Uterus (tissue), 4 donors: Measurements from ENCODE around the gene IL25. TPM values are rescaled to one million over a fixed set of nuclear protein-coding genes. Genes with fewer than 3 reads are reported as not detected.

ENCODE experiments used
- DNase-seq, 2 donors: peaks; one replicate each; pipeline ENCODE4 v3.0.0-alpha.2; 2019 to 2020
- H3K27ac ChIP-seq, 2 donors: fragments of 200-600 bp; sonication (generic); 1 replicate in 1 of 2; 2 replicates in 1 of 2; pipeline ENCODE4 v1.5.1; 2016 to 2018
- H3K27me3 ChIP-seq, 2 donors: fragments of 200-600 bp; sonication (generic); one replicate each; pipeline ENCODE4 v1.5.1; 2018 to 2019; ENCODE audit warnings: control low read depth in 1 of 2
- H3K36me3 ChIP-seq, 2 donors: fragments of 200-600 bp; sonication (generic); one replicate each; pipeline ENCODE4 v1.5.1; 2019; ENCODE audit warnings: control low read depth in 1 of 2
- H3K4me1 ChIP-seq, 2 donors: fragments of 200-600 bp; sonication (generic); one replicate each; pipeline ENCODE4 v1.5.1; 2018 to 2019; ENCODE audit warnings: control low read depth in 1 of 2
- H3K4me3 ChIP-seq, 2 donors: fragments of 200-600 bp; sonication (generic); 1 replicate in 1 of 2; 2 replicates in 1 of 2; pipeline ENCODE4 v1.5.1; 2018 to 2019; ENCODE audit warnings: mild to moderate bottlenecking in 1 of 2
- H3K9me3 ChIP-seq, 2 donors: fragments of 200-600 bp; sonication (generic); one replicate each; pipeline ENCODE4 v1.5.1; 2019; ENCODE audit warnings: control low read depth in 1 of 2
- POLR2A ChIP-seq, 2 donors: fragments of 450-650 bp; IDR thresholded peaks; one replicate each; pipeline ENCODE4 v1.6.1; 2016; ENCODE audit warnings: antibody characterized with exemption in 2 of 2, mild to moderate bottlenecking in 1 of 2, moderate library complexity in 1 of 2
- intact Hi-C: fragments of 100-400 bp; cut with DNase I; formaldehyde crosslinking; loops from one replicate; pipeline ENCODE4 v1.15.1; 2023; ENCODE audit warnings: low total_unique reads
- total RNA-seq, 4 donors: library from RNA; depleted of rRNA in 3 of 4; stranded (reverse); fragments of >200 nt in 3 of 4; gene quantifications; one replicate each; pipeline versions ENCODE4 v1.1.0 to v1.2.4, GENCODE V29; 2014 to 2023
- TF ChIP-seq, protein P1 (sequence below), 4 experiments: fragments of 200-600 bp in 2 of 4; fragments of 450-650 bp in 2 of 4; sonication (generic) in 2 of 4; IDR thresholded peaks; one replicate each; pipeline ENCODE4 v1.5.1; 2016 to 2019; ENCODE audit warnings: antibody characterized with exemption in 4 of 4, mild to moderate bottlenecking in 2 of 4, moderate library complexity in 1 of 4
- donor health status: DM: yes; HTN: yes; CAD: no.

Gene IL25
- total RNA-seq, 4 donors from 2014 or later, result not detected

DNA sequence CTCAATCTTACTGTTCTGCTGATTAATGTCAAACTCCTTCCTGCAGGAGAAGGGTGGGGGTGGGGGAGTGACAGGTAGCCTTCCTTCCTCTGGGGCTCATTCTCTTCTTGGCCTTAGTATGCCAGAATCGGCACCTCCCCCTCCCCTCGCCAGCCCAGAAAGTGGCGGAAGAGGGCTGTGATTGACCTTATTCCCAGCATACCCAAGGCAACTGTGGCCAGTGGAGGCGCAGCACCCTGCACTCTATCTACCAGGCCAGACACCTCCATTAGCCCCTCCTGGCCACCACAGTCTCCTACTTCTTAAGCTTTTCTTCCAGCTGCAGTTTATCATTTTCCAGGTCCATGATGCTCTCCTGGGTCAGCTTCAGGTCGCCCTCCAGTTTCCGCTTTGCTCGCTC is 20.0 kb downstream of the IL25 start:
- Histone ChIP-seq H3K4me3 (no peak overlapping the region), H3K4me1 (no peaks in the 10 kb centered on the region), H3K36me3 (no peaks in the 10 kb centered on the region), H3K27me3 (no peaks in the 10 kb centered on the region), H3K27ac (no peak overlapping the region), H3K9me3 (no peaks in the 10 kb centered on the region)
- DNase-seq, result no peak
- TF ChIP-seq POLR2A (IDR thresholded peaks at IDR 0.05), result no peak
- TF ChIP-seq, protein P1, sequence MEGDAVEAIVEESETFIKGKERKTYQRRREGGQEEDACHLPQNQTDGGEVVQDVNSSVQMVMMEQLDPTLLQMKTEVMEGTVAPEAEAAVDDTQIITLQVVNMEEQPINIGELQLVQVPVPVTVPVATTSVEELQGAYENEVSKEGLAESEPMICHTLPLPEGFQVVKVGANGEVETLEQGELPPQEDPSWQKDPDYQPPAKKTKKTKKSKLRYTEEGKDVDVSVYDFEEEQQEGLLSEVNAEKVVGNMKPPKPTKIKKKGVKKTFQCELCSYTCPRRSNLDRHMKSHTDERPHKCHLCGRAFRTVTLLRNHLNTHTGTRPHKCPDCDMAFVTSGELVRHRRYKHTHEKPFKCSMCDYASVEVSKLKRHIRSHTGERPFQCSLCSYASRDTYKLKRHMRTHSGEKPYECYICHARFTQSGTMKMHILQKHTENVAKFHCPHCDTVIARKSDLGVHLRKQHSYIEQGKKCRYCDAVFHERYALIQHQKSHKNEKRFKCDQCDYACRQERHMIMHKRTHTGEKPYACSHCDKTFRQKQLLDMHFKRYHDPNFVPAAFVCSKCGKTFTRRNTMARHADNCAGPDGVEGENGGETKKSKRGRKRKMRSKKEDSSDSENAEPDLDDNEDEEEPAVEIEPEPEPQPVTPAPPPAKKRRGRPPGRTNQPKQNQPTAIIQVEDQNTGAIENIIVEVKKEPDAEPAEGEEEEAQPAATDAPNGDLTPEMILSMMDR (IDR thresholded peaks at IDR 0.05), result no peak
- intact Hi-C loops, result no loop called here

DNA sequence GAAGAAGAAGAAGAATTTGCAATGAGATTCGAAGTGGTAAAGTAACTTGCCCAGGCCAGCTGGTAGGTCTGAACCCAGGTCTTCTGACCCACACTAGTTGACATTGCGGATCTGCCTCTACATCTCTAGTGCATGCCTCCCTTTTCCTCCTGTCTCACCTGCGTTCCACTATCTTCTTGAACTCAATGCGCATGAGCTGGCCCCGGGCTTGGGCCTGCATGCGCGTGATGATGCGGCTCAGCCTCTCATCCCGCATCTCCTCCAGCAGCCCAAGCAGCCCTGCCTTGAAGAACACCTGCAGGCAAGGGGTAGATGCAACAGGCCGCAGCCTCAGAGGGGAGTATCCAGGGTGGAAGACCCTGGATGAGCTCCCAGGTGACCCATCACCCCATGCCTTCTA is 23.5 kb downstream of the IL25 start:
- Histone ChIP-seq H3K27me3 (no peaks in the 10 kb centered on the region), H3K27ac (no peak overlapping the region), H3K9me3 (no peaks in the 10 kb centered on the region), H3K36me3 (no peaks in the 10 kb centered on the region), H3K4me3 (no peak overlapping the region), H3K4me1 (no peaks in the 10 kb centered on the region)
- TF ChIP-seq POLR2A (IDR thresholded peaks at IDR 0.05), result no peak
- TF ChIP-seq, protein P1 (IDR thresholded peaks at IDR 0.05), result no peak
- no peak for DNase-seq
- intact Hi-C loops, result no loop called here

DNA sequence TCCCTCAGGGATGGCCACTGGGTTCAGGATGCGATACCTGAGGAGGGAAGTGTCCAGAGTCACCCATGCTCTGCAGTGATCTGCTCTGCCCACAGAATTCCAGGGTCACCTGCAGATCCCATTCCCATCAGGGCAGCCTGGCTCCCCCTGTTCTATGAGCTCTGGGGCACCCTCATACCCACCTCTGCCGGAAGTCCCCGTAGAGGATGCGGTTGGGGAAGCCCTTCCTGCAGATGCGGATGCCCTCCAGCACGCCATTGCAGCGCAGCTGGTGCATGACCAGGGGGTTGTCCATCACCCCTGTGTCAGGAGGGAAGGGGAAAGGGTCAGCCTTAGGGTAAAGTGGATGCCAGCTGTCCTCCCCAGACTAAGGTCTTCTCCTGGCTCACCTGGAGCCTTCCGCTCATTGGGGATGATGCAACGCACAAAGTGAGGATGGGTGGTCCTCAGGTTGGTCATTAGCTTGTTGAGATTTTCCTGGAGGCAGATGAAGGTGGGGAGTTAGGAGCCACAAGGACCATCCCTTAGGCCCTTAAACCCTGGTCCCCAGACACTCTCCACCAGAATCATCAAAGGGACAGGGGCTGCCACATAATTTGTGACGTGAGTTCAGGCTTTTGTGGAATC is 24.3 kb downstream of the IL25 start:
- Histone ChIP-seq H3K4me3 (no peak overlapping the region), H3K4me1 (no peaks in the 10 kb centered on the region), H3K9me3 (no peaks in the 10 kb centered on the region), H3K27ac (no peak overlapping the region), H3K27me3 (no peaks in the 10 kb centered on the region), H3K36me3 (no peaks in the 10 kb centered on the region)
- DNase-seq, result no peak
- intact Hi-C loops, result no loop called here
- TF ChIP-seq, protein P1 (IDR thresholded peaks at IDR 0.05), result no peak
- TF ChIP-seq POLR2A (IDR thresholded peaks at IDR 0.05), result no peak

DNA sequence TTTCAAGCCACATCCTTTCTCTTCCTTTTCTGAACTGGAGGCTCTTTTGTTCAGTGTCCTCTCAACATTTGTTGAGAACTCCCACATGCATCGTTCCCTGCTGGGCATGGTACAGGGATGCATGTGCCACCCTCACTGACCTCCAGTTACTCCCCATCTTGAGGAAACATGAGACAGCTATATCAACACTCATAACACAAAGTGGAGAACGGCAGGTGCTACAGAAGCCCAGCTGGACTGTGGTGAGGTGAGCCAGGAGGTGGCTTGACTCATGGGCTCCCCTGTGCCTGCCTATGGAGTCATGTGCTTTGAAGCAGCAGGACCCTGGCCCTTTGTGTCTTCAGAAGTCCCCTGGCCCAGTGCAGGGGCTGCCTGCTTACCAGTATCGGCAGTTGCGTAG is 25.7 kb downstream of the IL25 start:
- no peak for TF ChIP-seq POLR2A (IDR thresholded peaks at IDR 0.05)
- TF ChIP-seq, protein P1 (IDR thresholded peaks at IDR 0.05), result no peak
- H3K27ac ChIP-seq, result no peak overlapping the region
- H3K4me1 ChIP-seq, result no peaks in the 10 kb centered on the region
- intact Hi-C loops, result no loop called here
- H3K36me3 ChIP-seq, result no peaks in the 10 kb centered on the region
- no peak for DNase-seq
- H3K27me3 ChIP-seq, result no peaks in the 10 kb centered on the region
- H3K9me3 ChIP-seq, result no peaks in the 10 kb centered on the region
- no peak overlapping the region for H3K4me3 ChIP-seq

DNA sequence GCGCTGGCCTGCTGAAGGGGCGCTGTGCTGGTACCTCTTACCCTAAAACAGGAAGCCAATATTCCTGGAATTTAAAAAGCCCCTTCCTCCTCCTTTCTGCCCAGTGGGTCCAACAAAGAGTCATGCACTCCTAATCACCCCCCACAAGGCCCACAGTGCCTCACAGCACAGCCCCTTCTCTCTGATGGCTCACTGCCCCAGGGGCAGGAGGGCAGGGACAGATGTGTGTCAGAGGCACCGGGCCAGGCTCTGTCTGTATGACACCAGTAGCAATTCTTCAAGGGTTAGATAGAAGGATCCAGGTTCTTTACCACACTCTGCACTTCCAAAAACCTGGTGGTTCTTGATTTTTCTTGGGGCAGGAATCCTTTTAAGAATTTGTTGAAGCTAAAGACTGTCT is 26.5 kb downstream of the IL25 start:
- no peaks in the 10 kb centered on the region for H3K9me3 ChIP-seq
- TF ChIP-seq, protein P1 (IDR thresholded peaks at IDR 0.05), result no peak
- no peak for TF ChIP-seq POLR2A (IDR thresholded peaks at IDR 0.05)
- intact Hi-C loops, result no loop called here
- no peak overlapping the region for H3K27ac ChIP-seq
- H3K4me3 ChIP-seq, result no peak overlapping the region
- H3K27me3 ChIP-seq, result no peaks in the 10 kb centered on the region
- no peaks in the 10 kb centered on the region for H3K36me3 ChIP-seq
- no peak for DNase-seq
- no peaks in the 10 kb centered on the region for H3K4me1 ChIP-seq
